Fibroblast of lung (primary cell): ENCODE measurements around the gene NT5E. TPM values are rescaled to one million over a fixed set of nuclear protein-coding genes. Genes with fewer than 3 reads are reported as not detected.

Experiments used
- DNase-seq, 2 donors: peaks; one replicate each; pipeline versions ENCODE4 v3.0.0 to v3.0.0-alpha.2; 2010; ENCODE audit warnings: low read depth in 2 of 2
- H2AFZ ChIP-seq: 2 replicates; pipeline ENCODE4 v1.5.1; 2012; ENCODE audit warnings: low read length, control low read depth, inconsistent platforms
- H3K27ac ChIP-seq: 2 replicates; pipeline ENCODE4 v1.5.1; 2011; ENCODE audit warnings: low read length, control low read depth; ENCODE audit not compliant: insufficient read depth
- H3K27me3 ChIP-seq: 2 replicates; pipeline ENCODE4 v1.5.1; 2011; ENCODE audit warnings: mild to moderate bottlenecking, low read length; ENCODE audit not compliant: control insufficient read depth, insufficient read depth
- H3K36me3 ChIP-seq: 2 replicates; pipeline ENCODE4 v1.5.1; 2011; ENCODE audit warnings: low read length; ENCODE audit not compliant: control insufficient read depth, insufficient read depth
- H3K4me1 ChIP-seq: 2 replicates; pipeline ENCODE4 v1.5.1; 2011; ENCODE audit warnings: low read length; ENCODE audit not compliant: control insufficient read depth, insufficient read depth; ENCODE audit errors: extremely low read depth
- H3K4me2 ChIP-seq: 2 replicates; pipeline ENCODE4 v1.5.1; 2011; ENCODE audit warnings: low read length, control low read depth; ENCODE audit not compliant: insufficient read depth; ENCODE audit errors: extremely low read depth
- H3K4me3 ChIP-seq, 4 experiments: fragments of 200-600 bp in 1 of 4; sonication (generic) in 1 of 4; replicated peaks in 1 of 4; 2 replicates each; pipeline ENCODE4 v1.5.1; 2011 to 2016; ENCODE audit warnings: low read length in 4 of 4, low read depth in 3 of 4, mild to moderate bottlenecking in 3 of 4, control low read depth in 2 of 4, inconsistent platforms in 1 of 4, mixed read lengths in 1 of 4; ENCODE audit not compliant: insufficient read depth in 1 of 4; ENCODE audit errors: control extremely low read depth in 1 of 4
- H3K79me2 ChIP-seq: 2 replicates; pipeline ENCODE4 v1.5.1; 2012; ENCODE audit warnings: mild to moderate bottlenecking, low read length, inconsistent platforms; ENCODE audit not compliant: control insufficient read depth, insufficient read depth
- H3K9ac ChIP-seq: 2 replicates; pipeline ENCODE4 v1.5.1; 2011; ENCODE audit warnings: mild to moderate bottlenecking, low read length, control low read depth; ENCODE audit not compliant: insufficient read depth
- H3K9me3 ChIP-seq: 2 replicates; pipeline ENCODE4 v1.5.1; 2012; ENCODE audit warnings: low read depth, low read length; ENCODE audit not compliant: control insufficient read depth, insufficient read depth
- H4K20me1 ChIP-seq: 2 replicates; pipeline ENCODE4 v1.5.1; 2011; ENCODE audit warnings: low read length; ENCODE audit not compliant: control insufficient read depth, insufficient read depth; ENCODE audit errors: extremely low read depth
- EZH2 ChIP-seq: IDR thresholded peaks from 2 replicates; pipeline ENCODE4 v1.5.1; 2012; ENCODE audit warnings: low read length, control low read depth, mild to moderate bottlenecking; ENCODE audit errors: missing control alignments
- polyA plus RNA-seq, 2 donors: library from polyadenylated mRNA; depleted of rRNA in 1 of 2; stranded (reverse) in 1 of 2; unstranded in 1 of 2; fragments of >200 nt; gene quantifications; 2 replicates each; pipeline ENCODE4 v1.2.1, GENCODE V29; 2011 to 2012; ENCODE audit warnings: missing spikeins in 1 of 2
- total RNA-seq: library from RNA; depleted of rRNA; stranded (reverse); fragments of >200 nt; gene quantifications from 2 replicates; pipeline ENCODE4 v1.2.1, GENCODE V29; 2014
- TF ChIP-seq, protein P1 (sequence below), 2 donors: IDR thresholded peaks in 1 of 2; conservative IDR thresholded peaks in 1 of 2; 1 replicate in 1 of 2; 2 replicates in 1 of 2; pipeline ENCODE4 v1.5.1; 2011 to 2012; ENCODE audit warnings: low read length in 2 of 2, control low read depth in 1 of 2, inconsistent platforms in 1 of 2, low read depth in 1 of 2, mild to moderate bottlenecking in 1 of 2

The NT5E gene
- total and polyA plus RNA-seq, 2 donors (not counting 1 experiment from before 2014, with no cell fraction given), result 217 to 257 TPM

DNA sequence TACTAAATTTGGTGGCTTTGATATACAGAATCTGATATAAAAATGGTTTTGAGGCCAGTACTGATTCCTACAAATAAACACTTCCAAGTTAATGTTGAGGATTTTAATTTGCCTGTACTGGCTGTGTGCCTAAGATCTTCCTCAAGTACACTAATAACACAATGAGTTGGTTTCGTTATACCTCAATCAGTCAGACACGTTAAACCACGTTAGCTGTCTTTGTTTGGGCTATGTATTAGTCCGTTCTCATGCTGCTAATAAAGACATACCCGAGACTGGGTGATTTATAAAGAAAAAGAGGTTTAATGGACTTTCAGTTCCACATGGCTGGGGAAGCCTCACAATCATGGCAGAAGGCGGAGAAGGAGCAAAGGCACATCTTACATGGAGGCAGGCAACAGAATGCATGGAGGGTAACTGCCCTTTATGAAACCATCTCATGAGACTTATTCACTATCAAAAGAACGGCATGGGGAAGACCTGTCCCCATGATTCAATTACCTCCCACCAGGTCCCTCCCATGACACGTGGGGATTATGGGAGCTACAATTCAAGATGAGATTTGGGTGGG lies 46.2 kb downstream of the NT5E start:
- Histone ChIP-seq H2AFZ (no peak overlapping the region), H3K36me3 (peaks cover 13% of the 10 kb centered on the region), H3K4me1 (no peaks in the 10 kb centered on the region), H4K20me1 (no peaks in the 10 kb centered on the region), H3K27ac (no peak overlapping the region), H3K4me2 (no peak overlapping the region), H3K27me3 (no peaks in the 10 kb centered on the region), H3K4me3 (no peak overlapping the region), H3K9me3 (no peaks in the 10 kb centered on the region), H3K79me2 (no peaks in the 10 kb centered on the region), H3K9ac (no peak overlapping the region)
- DNase-seq, result no peak
- no peak for TF ChIP-seq EZH2
- TF ChIP-seq, protein P1, sequence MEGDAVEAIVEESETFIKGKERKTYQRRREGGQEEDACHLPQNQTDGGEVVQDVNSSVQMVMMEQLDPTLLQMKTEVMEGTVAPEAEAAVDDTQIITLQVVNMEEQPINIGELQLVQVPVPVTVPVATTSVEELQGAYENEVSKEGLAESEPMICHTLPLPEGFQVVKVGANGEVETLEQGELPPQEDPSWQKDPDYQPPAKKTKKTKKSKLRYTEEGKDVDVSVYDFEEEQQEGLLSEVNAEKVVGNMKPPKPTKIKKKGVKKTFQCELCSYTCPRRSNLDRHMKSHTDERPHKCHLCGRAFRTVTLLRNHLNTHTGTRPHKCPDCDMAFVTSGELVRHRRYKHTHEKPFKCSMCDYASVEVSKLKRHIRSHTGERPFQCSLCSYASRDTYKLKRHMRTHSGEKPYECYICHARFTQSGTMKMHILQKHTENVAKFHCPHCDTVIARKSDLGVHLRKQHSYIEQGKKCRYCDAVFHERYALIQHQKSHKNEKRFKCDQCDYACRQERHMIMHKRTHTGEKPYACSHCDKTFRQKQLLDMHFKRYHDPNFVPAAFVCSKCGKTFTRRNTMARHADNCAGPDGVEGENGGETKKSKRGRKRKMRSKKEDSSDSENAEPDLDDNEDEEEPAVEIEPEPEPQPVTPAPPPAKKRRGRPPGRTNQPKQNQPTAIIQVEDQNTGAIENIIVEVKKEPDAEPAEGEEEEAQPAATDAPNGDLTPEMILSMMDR (conservative IDR thresholded peaks at IDR 0.05 in 1 of 2, IDR thresholded peaks at IDR 0.05 in 1 of 2; ENCODE audit: low read depth in 1 of 2, low read length in 2 of 2), result no peak

DNA sequence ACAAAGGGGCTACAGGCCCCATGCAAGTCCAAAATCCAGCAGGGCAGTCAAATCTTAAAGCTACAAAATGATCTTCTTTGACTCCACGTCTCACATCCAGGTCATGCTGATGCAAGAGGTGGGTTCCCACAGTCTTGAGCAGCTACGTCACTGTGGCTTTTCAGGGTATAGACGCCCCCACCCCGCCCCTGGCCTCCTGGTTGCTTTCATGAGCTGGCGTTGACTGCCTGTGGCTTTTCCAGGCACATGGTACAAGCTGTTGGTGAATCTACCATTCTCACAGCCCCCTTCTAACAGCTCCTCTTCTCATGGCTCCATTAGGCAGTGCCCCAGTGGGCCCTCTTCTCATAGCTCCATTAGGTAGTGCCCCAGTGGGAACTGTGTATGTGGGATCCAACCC lies 47.0 kb downstream of the NT5E start:
- H3K27me3 ChIP-seq, result no peaks in the 10 kb centered on the region
- no peak overlapping the region for H3K9ac ChIP-seq
- no peaks in the 10 kb centered on the region for H3K79me2 ChIP-seq
- TF ChIP-seq, protein P1 (conservative IDR thresholded peaks at IDR 0.05 in 1 of 2, IDR thresholded peaks at IDR 0.05 in 1 of 2; ENCODE audit: low read depth in 1 of 2, low read length in 2 of 2), result no peak
- TF ChIP-seq EZH2, result no peak
- H3K4me2 ChIP-seq, result no peak overlapping the region
- H3K4me3 ChIP-seq, result no peak overlapping the region
- no peak overlapping the region for H3K27ac ChIP-seq
- DNase-seq, result no peak
- no peaks in the 10 kb centered on the region for H3K4me1 ChIP-seq
- H2AFZ ChIP-seq, result no peak overlapping the region
- H3K36me3 ChIP-seq, result peaks cover 13% of the 10 kb centered on the region
- H3K9me3 ChIP-seq, result no peaks in the 10 kb centered on the region
- H4K20me1 ChIP-seq, result no peaks in the 10 kb centered on the region

DNA sequence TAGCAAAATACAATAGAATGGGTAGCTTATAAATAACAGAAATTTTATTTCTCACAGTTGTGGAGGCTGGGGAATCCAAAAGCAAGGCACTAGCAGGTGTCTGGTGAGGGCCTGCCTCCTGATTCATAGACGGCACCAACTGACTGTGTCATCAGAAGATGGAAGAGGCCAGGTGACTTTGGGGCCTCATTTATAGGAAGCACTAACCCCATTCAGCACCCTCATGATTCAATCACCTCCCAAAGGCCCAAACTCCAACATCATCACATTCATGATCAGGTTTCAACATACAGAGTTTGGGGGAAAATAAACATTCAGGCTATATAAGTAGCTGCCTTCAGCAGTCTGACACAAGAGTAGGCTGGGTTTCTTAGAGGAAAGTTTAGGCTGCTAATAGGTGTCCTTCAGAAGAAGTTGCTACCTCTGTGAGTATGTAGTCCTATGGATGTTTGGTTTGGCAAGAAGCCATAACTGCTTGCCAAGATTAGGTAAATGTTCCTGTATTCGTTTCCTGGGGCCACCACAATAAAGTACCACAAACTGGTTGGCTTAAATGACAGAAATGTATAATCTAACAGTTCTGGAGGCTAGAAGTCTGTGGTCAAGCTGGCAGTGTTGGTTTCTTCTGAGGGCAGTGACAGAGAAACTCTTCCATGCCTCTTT lies 48.8 kb downstream of the NT5E start:
- Histone ChIP-seq H3K36me3 (peaks cover 2% of the 10 kb centered on the region), H3K9ac (no peak overlapping the region)
- TF ChIP-seq, protein P1 (conservative IDR thresholded peaks at IDR 0.05 in 1 of 2, IDR thresholded peaks at IDR 0.05 in 1 of 2; ENCODE audit: low read depth in 1 of 2, low read length in 2 of 2), result no peak
- no peak for TF ChIP-seq EZH2

More for the DNA sequence above, 48.8 kb downstream of the NT5E start:
- Histone ChIP-seq H3K4me2 (no peak overlapping the region), H3K9me3 (no peaks in the 10 kb centered on the region), H3K27ac (no peak overlapping the region), H3K79me2 (no peaks in the 10 kb centered on the region), H2AFZ (no peak overlapping the region), H3K27me3 (no peaks in the 10 kb centered on the region), H4K20me1 (no peaks in the 10 kb centered on the region), H3K4me3 (no peak overlapping the region), H3K4me1 (no peaks in the 10 kb centered on the region)
- DNase-seq, result peak; percentile 36 to 61
